ENCODE data around the gene TAF1. TPM values are rescaled to one million over a fixed set of nuclear protein-coding genes. Genes with fewer than 3 reads are reported as not detected.

The TAF1 gene
- total and polyA plus RNA-seq, 2 of the 8 experiments (the other 6 are each of a cell fraction or from before 2014, with no cell fraction given), result 6.3 to 30.2 TPM

DNA sequence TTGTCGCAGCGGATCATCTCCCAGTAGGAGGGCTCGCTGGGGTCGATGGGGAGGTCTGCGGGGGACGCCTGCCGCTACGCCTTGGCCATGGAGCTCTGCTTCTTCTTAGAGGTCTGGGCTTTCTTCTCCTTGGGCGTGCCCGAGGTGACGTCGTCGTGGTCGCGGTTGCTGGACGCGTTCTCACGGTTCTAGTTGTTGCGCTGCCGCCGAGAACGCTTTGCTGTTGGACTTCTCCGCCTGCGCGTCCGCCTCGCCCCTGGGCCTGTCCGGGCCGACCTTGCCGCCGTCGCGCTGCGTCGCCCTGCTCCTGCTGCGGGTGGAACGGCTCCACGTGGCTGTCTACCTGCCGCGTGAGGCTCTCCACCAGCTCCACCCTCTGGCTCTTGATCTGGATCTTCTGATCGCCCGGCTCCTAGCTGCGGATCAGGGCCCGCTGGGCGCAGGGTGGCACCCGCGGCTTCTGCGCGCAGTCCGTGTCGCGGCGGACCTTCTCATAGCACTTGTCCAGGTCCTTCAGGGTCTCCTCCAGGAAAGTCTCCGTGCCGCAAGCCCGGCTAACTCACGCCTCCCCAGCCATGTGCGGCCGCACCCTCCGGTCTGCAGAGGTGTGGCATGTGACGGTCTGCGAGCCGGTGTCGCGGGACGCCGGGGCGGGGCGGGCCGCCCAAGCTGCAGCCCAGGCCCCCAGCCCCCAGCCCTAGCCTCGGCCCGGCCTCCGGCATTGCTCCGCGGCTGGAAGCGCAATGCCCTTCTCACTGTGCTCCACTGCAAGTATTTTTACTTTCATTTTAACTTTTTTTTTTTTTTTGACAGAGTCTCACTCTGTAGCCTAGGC lies 126.3 kb downstream of the TAF1 start:
- no peaks in the 10 kb centered on the region for H3K9me3 ChIP-seq (ENCODE audit: insufficient read depth in 2 of 2, low read depth in 1 of 2, low read length in 1 of 2)
- no peak for TF ChIP-seq RAD21 (IDR thresholded peaks at IDR 0.05 in 1 of 2, conservative IDR thresholded peaks at IDR 0.05 in 1 of 2; ENCODE audit: low read depth in 2 of 2, low read length in 2 of 2)
- no peak for TF ChIP-seq CEBPB (IDR thresholded peaks at IDR 0.05; ENCODE audit: low read depth, low read length)
- no peak for TF ChIP-seq NRF1 (IDR thresholded peaks at IDR 0.05; ENCODE audit: low read depth, low read length)
- no peak for TF ChIP-seq FOSL1 (IDR thresholded peaks at IDR 0.05; ENCODE audit: insufficient read depth, low read depth, low read length)
- TF ChIP-seq TAF7 (optimal IDR thresholded peaks at IDR 0.05; ENCODE audit: borderline replicate concordance, low read depth, low read length), result no peak
- no peak for TF ChIP-seq PHF8 (conservative IDR thresholded peaks at IDR 0.05; ENCODE audit: low read depth, low read length)
- no peak for TF ChIP-seq GABPA (IDR thresholded peaks at IDR 0.05; ENCODE audit: borderline replicate concordance, insufficient read depth, low read length)
- TF ChIP-seq, protein P1, sequence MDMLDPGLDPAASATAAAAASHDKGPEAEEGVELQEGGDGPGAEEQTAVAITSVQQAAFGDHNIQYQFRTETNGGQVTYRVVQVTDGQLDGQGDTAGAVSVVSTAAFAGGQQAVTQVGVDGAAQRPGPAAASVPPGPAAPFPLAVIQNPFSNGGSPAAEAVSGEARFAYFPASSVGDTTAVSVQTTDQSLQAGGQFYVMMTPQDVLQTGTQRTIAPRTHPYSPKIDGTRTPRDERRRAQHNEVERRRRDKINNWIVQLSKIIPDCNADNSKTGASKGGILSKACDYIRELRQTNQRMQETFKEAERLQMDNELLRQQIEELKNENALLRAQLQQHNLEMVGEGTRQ (IDR thresholded peaks at IDR 0.05; ENCODE audit: low read length), result no peak
- no peak for TF ChIP-seq TCF12 (IDR thresholded peaks at IDR 0.05; ENCODE audit: low read depth, low read length)
- TF ChIP-seq ASH2L (IDR thresholded peaks at IDR 0.05; ENCODE audit: low read length), result no peak
- TF ChIP-seq JUND (IDR thresholded peaks at IDR 0.05; ENCODE audit: low read length), result no peak
- no peak for TF ChIP-seq SIRT6 (IDR thresholded peaks at IDR 0.05; ENCODE audit: low read length)

More for the DNA sequence above, 126.3 kb downstream of the TAF1 start:
- H3K4me2 ChIP-seq (ENCODE audit: insufficient read depth in 1 of 2, low read depth in 2 of 2, low read length in 2 of 2), result no peak overlapping the region
- H3K14ac ChIP-seq (ENCODE audit: insufficient read length), result no peak overlapping the region
- ChIA-PET POLR2A (ENCODE audit: partially characterized antibody) (interaction anchor here (2.6 kb wide), 1 partner anchor 41 kb away, joined by 14 read pairs; the partner anchor contains the start of gene OGT), CTCF (ENCODE audit: partially characterized antibody) (no interaction called here)
- DNase-seq (ENCODE audit: low read depth in 1 of 2, low spot score in 2 of 2) (no peak), FAIRE-seq (no peak)
- H4K20me1 ChIP-seq (replicated peaks in 1 of 2; ENCODE audit: control insufficient read depth in 1 of 2, insufficient read depth in 2 of 2, low read length in 2 of 2), result no peaks in the 10 kb centered on the region
- no peak overlapping the region for H3K4me3 ChIP-seq (ENCODE audit: extremely low read depth in 1 of 4, insufficient read depth in 2 of 4, low read depth in 3 of 4, low read length in 4 of 4)
- no peak overlapping the region for H2BK12ac ChIP-seq (ENCODE audit: low read depth, low read length)
- no peak overlapping the region for H2BK15ac ChIP-seq (ENCODE audit: low read length)
- H3K23me2 ChIP-seq (ENCODE audit: low read depth, low read length), result no peaks in the 10 kb centered on the region
- no peaks in the 10 kb centered on the region for H3K79me2 ChIP-seq (ENCODE audit: control insufficient read depth in 1 of 2, insufficient read depth in 2 of 2, low read length in 2 of 2)
- no peak overlapping the region for H2BK120ac ChIP-seq (replicated peaks; ENCODE audit: low read depth, low read length)
- H4K8ac ChIP-seq (ENCODE audit: extremely low read depth, insufficient read depth, low read length), result no peak overlapping the region
- H4K5ac ChIP-seq (ENCODE audit: insufficient read length, low read depth, low read length), result no peak overlapping the region
- H2AK5ac ChIP-seq (ENCODE audit: low read depth, low read length), result no peak overlapping the region
- no peaks in the 10 kb centered on the region for H3K36me3 ChIP-seq (ENCODE audit: control insufficient read depth in 2 of 4, insufficient read depth in 4 of 4, low read length in 3 of 4)
- H3K9ac ChIP-seq (replicated peaks in 1 of 4; ENCODE audit: extremely low read depth in 1 of 4, low read depth in 3 of 4, low read length in 3 of 4), result no peak overlapping the region
- no peak overlapping the region for H3K18ac ChIP-seq (ENCODE audit: extremely low read depth, low read length)
- 85% methylated on average over 6 of the region's 76 CpGs; no CpG with 5 or more reads in 1 of the 2 experiments for WGBS, 2 experiments (ENCODE audit: extremely low coverage in 1 of 2, insufficient coverage in 1 of 2, insufficient read length in 1 of 2, insufficient replicate concordance in 2 of 2, low coverage in 1 of 2, low lambda C conversion rate in 2 of 2, missing lambda C conversion rate in 1 of 2)
- H3K23ac ChIP-seq (ENCODE audit: insufficient read length), result no peak overlapping the region
- no peaks in the 10 kb centered on the region for H3K79me1 ChIP-seq (ENCODE audit: low read depth, low read length)
- H3K27ac ChIP-seq (ENCODE audit: low read depth, low read length), result no peak overlapping the region
- H3K27me3 ChIP-seq (replicated peaks in 1 of 4; ENCODE audit: control insufficient read depth in 3 of 4, extremely low read depth in 1 of 4, insufficient read depth in 3 of 4, low read length in 3 of 4), result no peaks in the 10 kb centered on the region
- H2BK20ac ChIP-seq (ENCODE audit: low read length), result no peak overlapping the region
- H2AFZ ChIP-seq (ENCODE audit: low read length), result no peak overlapping the region
- H4K91ac ChIP-seq (replicated peaks; ENCODE audit: insufficient read length, low read length), result no peak overlapping the region
- no peaks in the 10 kb centered on the region for H3K4me1 ChIP-seq (replicated peaks in 1 of 4; ENCODE audit: control insufficient read depth in 3 of 4, insufficient read depth in 4 of 4, low read length in 3 of 4)
- H3K56ac ChIP-seq (replicated peaks; ENCODE audit: insufficient read length, low read depth, low read length), result no peak overlapping the region
- H2BK5ac ChIP-seq (ENCODE audit: low read depth, low read length), result no peak overlapping the region
- no peak overlapping the region for H3K4ac ChIP-seq (replicated peaks; ENCODE audit: insufficient read length, low read depth, low read length)

All from H1 (cell line).